Transverse colon (tissue), 4 donors: ENCODE results near the gene PSMD11. TPM values are rescaled to one million over a fixed set of nuclear protein-coding genes. Genes with fewer than 3 reads are reported as not detected.

ENCODE experiments used
- DNase-seq: peaks from one replicate; pipeline ENCODE4 v3.0.0-alpha.2; 2019
- H3K27ac ChIP-seq, 4 donors: fragments of 200-600 bp; sonication (generic); 2 replicates each; pipeline ENCODE4 v1.5.1; 2016 to 2018; ENCODE audit warnings: inconsistent platforms in 4 of 4
- H3K27me3 ChIP-seq: fragments of 200-600 bp; sonication (generic); 2 replicates; pipeline ENCODE4 v1.5.1; 2017; ENCODE audit warnings: inconsistent platforms
- H3K36me3 ChIP-seq, 4 donors: fragments of 200-600 bp; sonication (generic); 2 replicates each; pipeline ENCODE4 v1.5.1; 2017 to 2019; ENCODE audit warnings: inconsistent platforms in 4 of 4
- H3K4me1 ChIP-seq, 4 donors: fragments of 200-600 bp; sonication (generic); 2 replicates each; pipeline ENCODE4 v1.5.1; 2017 to 2020; ENCODE audit warnings: inconsistent platforms in 4 of 4
- H3K4me3 ChIP-seq, 4 donors: fragments of 200-600 bp; sonication (generic); 1 replicate in 1 of 4; 2 replicates in 3 of 4; pipeline versions ENCODE4 v1.5.1 to v1.6.1; 2017 to 2019; ENCODE audit warnings: inconsistent platforms in 4 of 4
- H3K9me3 ChIP-seq, 2 donors: fragments of 200-600 bp; sonication (generic); 2 replicates each; pipeline ENCODE4 v1.5.1; 2017 to 2019; ENCODE audit warnings: inconsistent platforms in 2 of 2
- CTCF ChIP-seq, 5 experiments: fragments of 200-600 bp in 3 of 5; fragments of 450-650 bp in 2 of 5; sonication (generic) in 3 of 5; IDR thresholded peaks; 1 replicate in 2 of 5; 2 replicates in 3 of 5; pipeline ENCODE4 v1.5.1; 2016 to 2017; ENCODE audit warnings: antibody characterized with exemption in 5 of 5, inconsistent platforms in 3 of 5, mild to moderate bottlenecking in 2 of 5, moderate library complexity in 1 of 5
- EP300 ChIP-seq: sonication (generic); formaldehyde crosslinking; IDR thresholded peaks from one replicate; pipeline ENCODE4 v1.6.1; 2017; ENCODE audit warnings: antibody characterized with exemption, low read depth
- POLR2A ChIP-seq: fragments of 450-650 bp; IDR thresholded peaks from one replicate; pipeline ENCODE4 v1.6.1; 2016; ENCODE audit warnings: antibody characterized with exemption, mild to moderate bottlenecking, moderate library complexity
- POLR2AphosphoS5 ChIP-seq, 3 donors: sonication (generic); formaldehyde crosslinking; IDR thresholded peaks; one replicate each; pipeline ENCODE4 v1.6.1; 2016; ENCODE audit warnings: antibody characterized with exemption in 3 of 3
- WGBS, 2 donors: methylation state at CpG; one replicate each; pipeline ENCODE4 v1.1.5; 2018; ENCODE audit warnings: low coverage in 1 of 2; 5-methylcytosine and 5-hydroxymethylcytosine counted together
- in situ Hi-C, 4 donors: fragments of 200-750 bp; cut with MboI; loops; one replicate each; pipeline versions ENCODE4 v1.15.0 to v1.15.1; 2017; ENCODE audit warnings: low sequenced_read_pairs in 3 of 4, low pct_ligation_motif_present in 1 of 4, low pct_unique_long_range_greater_than_20kb in 1 of 4
- intact Hi-C: fragments of 100-400 bp; cut with DNase I; formaldehyde crosslinking; loops from one replicate; pipeline ENCODE4 v1.15.1; 2023; ENCODE audit warnings: low total_unique reads
- total RNA-seq, 4 donors: library from RNA; depleted of rRNA; stranded (reverse); fragments of >200 nt; gene quantifications; one replicate each; pipeline ENCODE4 v1.1.0, GENCODE V29; 2016

The PSMD11 gene
- total RNA-seq, 4 donors from 2014 or later, result 20.9 to 238 (median 62.3) TPM

GRCh38 chr17:32470405-32471167 is 26.3 kb downstream of the PSMD11 start:
- Histone ChIP-seq H3K36me3 (peaks cover 0 to 82% (median 41%) of the 10 kb centered on the region in 4 donors), H3K4me1 (no peaks in the 10 kb centered on the region), H3K4me3 (no peak overlapping the region), H3K27ac (no peak overlapping the region), H3K9me3 (no peaks in the 10 kb centered on the region), H3K27me3 (no peaks in the 10 kb centered on the region)
- intact Hi-C loops (no loop called here), in situ Hi-C loops (loop anchor here in 3 of 4 donors (10.0 to 25.0 kb wide), 4 partner anchors 134 to 292 kb away; no protein-coding TSS in a partner anchor)
- DNase-seq, result no peak
- TF ChIP-seq POLR2A (no peak), CTCF (IDR thresholded peaks at IDR 0.05) (no peak), EP300 (no peak), POLR2AphosphoS5 (IDR thresholded peaks at IDR 0.05) (no peak)
- 93 to 95% methylated on average over 3 to 6 of the region's 6 CpGs for WGBS, 2 donors

DNA sequence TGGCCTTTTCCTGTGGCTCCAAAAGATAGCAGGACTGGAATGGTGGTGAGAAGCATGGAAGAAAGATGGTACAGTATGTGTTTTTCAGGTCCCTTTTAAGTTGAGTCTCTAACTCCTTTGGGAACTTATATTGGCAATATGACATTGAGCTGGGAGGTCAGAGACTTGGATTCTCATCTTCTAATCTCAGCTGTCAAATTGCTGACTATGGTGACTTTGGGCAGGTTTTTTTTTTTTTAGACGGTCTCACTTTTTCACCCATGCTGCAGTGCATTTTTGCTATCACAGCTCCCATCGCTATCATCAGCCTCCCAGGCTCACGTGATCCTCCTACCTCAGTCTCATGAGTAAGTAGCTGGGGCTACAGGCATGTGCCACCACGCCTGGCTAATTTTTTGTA is 27.3 kb downstream of the PSMD11 start:
- no peaks in the 10 kb centered on the region for H3K27me3 ChIP-seq
- H3K4me3 ChIP-seq, result no peak overlapping the region
- H3K4me1 ChIP-seq, result no peaks in the 10 kb centered on the region
- DNase-seq, result no peak
- WGBS, 2 donors, result 94 to 97% methylated on average over 4 of the region's 4 CpGs
- in situ Hi-C loops, result loop anchor here in 3 of 4 donors (10.0 to 25.0 kb wide), 4 partner anchors 133 to 291 kb away; no protein-coding TSS in a partner anchor
- no peak overlapping the region for H3K27ac ChIP-seq
- no peak for TF ChIP-seq CTCF (IDR thresholded peaks at IDR 0.05)
- no peak for TF ChIP-seq POLR2AphosphoS5 (IDR thresholded peaks at IDR 0.05)
- TF ChIP-seq POLR2A, result no peak
- TF ChIP-seq EP300, result no peak
- intact Hi-C loops, result no loop called here
- peaks cover 0 to 82% (median 43%) of the 10 kb centered on the region in 4 donors for H3K36me3 ChIP-seq
- no peaks in the 10 kb centered on the region for H3K9me3 ChIP-seq

GRCh38 chr17:32475258-32475657 is 30.9 kb downstream of the PSMD11 start:
- no peak overlapping the region for H3K27ac ChIP-seq
- in situ Hi-C loops, result loop anchor here in 3 of 4 donors (10.0 to 25.0 kb wide), 5 partner anchors 130 to 437 kb away; no protein-coding TSS in a partner anchor
- no peak for DNase-seq
- H3K27me3 ChIP-seq, result no peaks in the 10 kb centered on the region
- H3K9me3 ChIP-seq, result no peaks in the 10 kb centered on the region
- WGBS, 2 donors, result 87 to 89% methylated on average over 3 of the region's 3 CpGs
- no peaks in the 10 kb centered on the region for H3K4me1 ChIP-seq
- intact Hi-C loops, result no loop called here
- H3K36me3 ChIP-seq, result peaks cover 0 to 91% (median 44%) of the 10 kb centered on the region in 4 donors
- H3K4me3 ChIP-seq, result no peak overlapping the region
- TF ChIP-seq EP300 (no peak), POLR2A (no peak), CTCF (IDR thresholded peaks at IDR 0.05) (no peak), POLR2AphosphoS5 (IDR thresholded peaks at IDR 0.05) (no peak)

- WGBS, 2 donors, result 89% methylated on average over 4 to 8 of the region's 8 CpGs
- no peaks in the 10 kb centered on the region for H3K4me1 ChIP-seq
- TF ChIP-seq POLR2AphosphoS5 (IDR thresholded peaks at IDR 0.05) (no peak), EP300 (no peak), CTCF (IDR thresholded peaks at IDR 0.05) (no peak), POLR2A (no peak)
- H3K36me3 ChIP-seq, result peaks cover 0 to 87% (median 47%) of the 10 kb centered on the region in 4 donors
- in situ Hi-C loops (loop anchor here in 3 of 4 donors (10.0 to 25.0 kb wide), 5 partner anchors 128 to 435 kb away; no protein-coding TSS in a partner anchor), intact Hi-C loops (no loop called here)
- DNase-seq, result no peak
- H3K27ac ChIP-seq, result no peak overlapping the region
- H3K9me3 ChIP-seq, result no peaks in the 10 kb centered on the region
- no peaks in the 10 kb centered on the region for H3K27me3 ChIP-seq
- no peak overlapping the region for H3K4me3 ChIP-seq
Measured at GRCh38 chr17:32477220-32477619, 32.9 kb downstream of the PSMD11 start.
